Muscle layer of duodenum (tissue), 2 donors: ENCODE results near the gene LRIT2.

Experiments
- H3K27ac ChIP-seq: one replicate; pipeline ENCODE4 v1.7.0; 2013; ENCODE audit warnings: mild to moderate bottlenecking, low read length
- H3K27me3 ChIP-seq: one replicate; pipeline ENCODE4 v1.7.0; 2013; ENCODE audit warnings: low read depth, mild to moderate bottlenecking, control low read depth, low read length
- H3K36me3 ChIP-seq, 2 donors: one replicate each; pipeline ENCODE4 v1.7.0; 2013; ENCODE audit warnings: low read length in 2 of 2, control low read depth in 1 of 2, mild to moderate bottlenecking in 1 of 2; ENCODE audit not compliant: insufficient read depth in 2 of 2, control insufficient read depth in 1 of 2
- H3K4me1 ChIP-seq, 2 donors: one replicate each; pipeline ENCODE4 v1.7.0; 2013; ENCODE audit warnings: low read length in 2 of 2, mild to moderate bottlenecking in 2 of 2, control low read depth in 1 of 2, moderate library complexity in 1 of 2; ENCODE audit not compliant: insufficient read depth in 2 of 2, control insufficient read depth in 1 of 2
- H3K4me3 ChIP-seq, 2 donors: one replicate each; pipeline ENCODE4 v1.7.0; 2013; ENCODE audit warnings: low read length in 2 of 2, low read depth in 1 of 2, mild to moderate bottlenecking in 1 of 2
- H3K9me3 ChIP-seq, 2 donors: one replicate each; pipeline ENCODE4 v1.7.0; 2013; ENCODE audit warnings: low read length in 2 of 2, control low read depth in 1 of 2, mild to moderate bottlenecking in 1 of 2; ENCODE audit not compliant: control insufficient read depth in 1 of 2
- donor health status: healthy.

LRIT2 gene

GRCh38 chr10:84258034-84258695 lies 32.8 kb upstream of the LRIT2 start:
- Histone ChIP-seq H3K27me3 (no peaks in the 10 kb centered on the region), H3K4me1 (peaks cover 0 to 5% of the 10 kb centered on the region in 2 donors)

DNA sequence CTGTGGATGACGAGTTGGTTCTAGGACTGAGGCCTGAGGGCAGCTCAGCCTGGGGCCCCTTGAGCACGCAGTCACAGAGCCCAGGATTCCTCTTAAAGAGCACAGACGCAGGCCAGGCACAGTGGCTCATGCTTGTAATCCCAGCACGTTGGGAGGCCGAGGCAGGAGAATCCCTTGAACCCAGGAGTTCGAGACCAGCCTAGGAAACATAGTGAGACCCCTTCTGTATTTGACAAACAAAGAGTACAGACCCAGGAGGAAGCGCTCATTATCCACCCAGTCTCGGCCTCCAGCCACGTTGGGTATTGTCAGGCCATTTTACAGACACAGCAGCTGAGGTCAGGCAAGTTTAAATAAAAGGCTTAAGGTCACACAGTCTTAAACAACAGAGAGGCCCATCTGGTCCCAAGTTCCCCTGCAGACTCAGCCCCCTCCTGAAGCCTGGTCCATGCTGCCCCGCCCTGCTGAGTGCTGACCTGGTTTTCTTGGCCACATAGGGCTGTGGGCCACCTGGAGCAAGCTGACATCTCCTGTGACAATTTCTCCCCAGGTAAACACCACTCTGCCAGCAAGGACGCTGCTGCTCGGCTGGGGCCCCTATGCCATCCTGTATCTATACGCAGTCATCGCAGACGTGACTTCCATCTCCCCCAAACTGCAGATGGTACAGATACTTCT lies 32.1 kb upstream of the LRIT2 start:
- Histone ChIP-seq H3K9me3 (no peaks in the 10 kb centered on the region), H3K4me1 (peaks cover 0 to 5% of the 10 kb centered on the region in 2 donors), H3K27ac (no peak overlapping the region), H3K36me3 (no peaks in the 10 kb centered on the region), H3K27me3 (no peaks in the 10 kb centered on the region), H3K4me3 (peak overlapping the region in 1 of 2 donors; percentile 14)

More at GRCh38 chr10:84258034-84258695, 32.8 kb upstream of the LRIT2 start:
- Histone ChIP-seq H3K9me3 (no peaks in the 10 kb centered on the region), H3K36me3 (no peaks in the 10 kb centered on the region), H3K4me3 (no peak overlapping the region), H3K27ac (no peak overlapping the region)

DNA sequence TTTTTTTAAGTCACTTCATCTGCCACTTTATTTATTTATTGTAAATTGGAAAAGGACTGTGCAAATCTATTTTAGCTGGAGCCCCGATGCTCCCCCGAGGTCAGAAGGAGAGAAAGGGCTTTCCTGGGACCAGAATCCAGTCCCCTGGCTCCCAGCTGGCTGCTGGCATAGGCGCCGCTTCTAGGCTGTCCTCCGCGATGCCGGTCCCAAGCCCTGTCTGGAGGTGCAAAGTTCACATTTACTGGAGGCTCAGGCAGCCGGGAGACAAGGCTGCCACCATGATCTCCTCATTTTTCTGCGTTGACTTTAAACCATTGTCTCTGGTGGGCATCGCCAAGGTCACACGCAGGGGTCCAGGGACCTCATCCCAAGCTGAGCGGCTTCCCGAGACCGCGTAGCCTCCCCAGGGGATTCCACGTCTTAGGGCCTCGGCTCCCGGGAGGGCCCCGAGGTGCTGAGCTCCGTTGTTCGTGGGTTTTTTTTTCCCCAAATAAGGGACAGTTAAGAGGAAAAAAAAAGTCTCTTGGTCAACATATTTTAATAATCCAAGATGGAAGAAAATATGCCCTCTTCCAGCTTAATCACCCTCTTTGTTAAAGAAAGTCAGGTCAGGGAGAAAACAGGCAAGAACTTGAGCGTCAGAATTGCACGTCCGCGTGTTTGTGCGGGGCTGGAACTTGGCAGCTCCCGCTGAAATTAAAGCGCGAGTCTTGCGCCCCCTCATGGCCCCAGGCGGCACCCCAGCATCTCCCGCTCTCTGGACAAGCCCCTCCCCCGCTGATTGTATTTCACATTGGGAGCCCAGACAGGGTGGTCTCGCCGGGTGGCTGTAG lies 31.4 kb upstream of the LRIT2 start:
- Histone ChIP-seq H3K9me3 (no peaks in the 10 kb centered on the region), H3K4me3 (peak overlapping the region in 1 of 2 donors; percentile 14), H3K36me3 (no peaks in the 10 kb centered on the region), H3K27ac (no peak overlapping the region), H3K4me1 (peaks cover 0 to 5% of the 10 kb centered on the region in 2 donors), H3K27me3 (no peaks in the 10 kb centered on the region)

- Histone ChIP-seq H3K4me1 (peaks cover 0 to 5% of the 10 kb centered on the region in 2 donors), H3K36me3 (no peaks in the 10 kb centered on the region), H3K27me3 (no peaks in the 10 kb centered on the region), H3K9me3 (no peaks in the 10 kb centered on the region), H3K27ac (no peak overlapping the region), H3K4me3 (no peak overlapping the region)
These were observed 29.5 kb upstream of the LRIT2 start for GRCh38 chr10:84254552-84255478.

DNA sequence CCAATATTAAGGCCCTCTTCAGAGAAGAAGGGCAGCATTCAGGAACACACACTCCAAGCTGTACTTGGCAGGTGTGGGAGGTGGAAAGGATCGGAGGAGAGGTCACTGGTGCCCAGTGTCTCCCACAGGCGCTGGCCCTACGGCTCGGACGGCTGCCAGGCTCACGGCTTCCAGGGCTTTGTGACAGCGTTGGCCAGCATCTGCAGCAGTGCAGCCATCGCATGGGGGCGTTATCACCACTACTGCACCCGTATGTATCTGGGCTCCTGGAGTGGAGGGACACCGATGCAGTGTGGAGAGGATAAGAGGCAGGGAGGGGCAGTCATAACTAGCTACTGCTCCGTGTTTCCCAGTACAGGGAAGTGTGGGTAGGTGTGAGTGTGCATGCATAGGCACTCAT lies 23.4 kb upstream of the LRIT2 start:
- no peaks in the 10 kb centered on the region for H3K9me3 ChIP-seq
- H3K4me1 ChIP-seq: no peaks in the 10 kb centered on the region
- no peak overlapping the region for H3K27ac ChIP-seq
- no peak overlapping the region for H3K4me3 ChIP-seq
- H3K27me3 ChIP-seq: no peaks in the 10 kb centered on the region
- H3K36me3 ChIP-seq: no peaks in the 10 kb centered on the region

DNA sequence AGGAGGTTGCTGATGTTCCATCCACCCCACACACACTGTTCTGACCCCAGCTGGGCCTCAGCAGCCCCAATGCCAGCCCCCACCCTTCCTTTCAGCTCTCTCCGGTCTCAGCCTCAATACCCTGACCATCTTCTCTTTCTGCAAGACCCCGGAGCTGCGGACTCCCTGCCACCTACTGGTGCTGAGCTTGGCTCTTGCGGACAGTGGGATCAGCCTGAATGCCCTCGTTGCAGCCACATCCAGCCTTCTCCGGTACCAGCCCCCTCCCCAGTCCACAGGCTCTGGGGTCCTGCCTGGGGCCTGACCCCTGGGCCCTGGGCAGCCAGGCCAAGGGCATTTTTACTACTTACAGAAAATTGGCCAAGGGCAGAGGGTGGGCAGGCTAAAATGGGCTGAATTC lies 22.2 kb upstream of the LRIT2 start:
- Histone ChIP-seq H3K4me1 (no peaks in the 10 kb centered on the region), H3K4me3 (no peak overlapping the region), H3K27me3 (no peaks in the 10 kb centered on the region), H3K36me3 (no peaks in the 10 kb centered on the region), H3K27ac (no peak overlapping the region), H3K9me3 (no peaks in the 10 kb centered on the region)

DNA sequence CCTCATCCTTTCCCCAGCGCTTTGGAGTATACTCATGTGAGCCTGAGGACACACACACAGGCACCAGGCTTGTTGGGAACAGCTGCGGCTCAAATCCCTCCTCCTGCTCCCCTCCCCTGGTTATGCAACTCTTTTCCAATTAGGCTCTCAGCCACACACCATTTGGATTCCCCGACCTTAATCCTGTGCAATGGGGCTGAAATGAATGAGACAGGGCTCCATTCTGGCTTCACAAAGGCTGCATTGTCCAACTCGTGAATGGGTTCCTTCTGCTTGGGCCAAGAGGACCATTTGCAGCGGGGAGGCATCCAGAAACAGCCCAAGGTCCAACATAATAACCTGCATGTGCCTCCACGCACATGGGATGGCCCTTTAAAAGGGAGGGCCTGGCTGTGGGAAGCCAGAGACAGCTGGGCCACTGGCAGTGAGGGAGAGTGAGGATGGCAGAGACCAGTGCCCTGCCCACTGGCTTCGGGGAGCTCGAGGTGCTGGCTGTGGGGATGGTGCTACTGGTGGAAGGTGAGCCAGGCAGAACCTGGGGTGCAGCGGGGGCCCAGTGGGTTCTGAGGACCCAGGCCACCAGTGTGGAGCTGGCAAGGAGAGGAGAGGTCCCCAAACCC lies 19.4 kb upstream of the LRIT2 start, which contains the start of gene RGR:
TSS of gene RGR (plus strand) at position 403 of the 620 bp plus-strand sequence. CDS start at position 441, 38 bp downstream.
- Histone ChIP-seq H3K27ac (no peak within 1 kb of the TSS), H3K4me3 (no peak within 1 kb of the TSS)

GRCh38 chr10:84243759-84244158 lies 18.4 kb upstream of the LRIT2 start:
- H3K4me1 ChIP-seq: no peaks in the 10 kb centered on the region
- no peaks in the 10 kb centered on the region for H3K9me3 ChIP-seq
- no peak overlapping the region for H3K27ac ChIP-seq
- no peaks in the 10 kb centered on the region for H3K36me3 ChIP-seq
- H3K4me3 ChIP-seq: no peak overlapping the region
- peaks cover 4% of the 10 kb centered on the region for H3K27me3 ChIP-seq

More for the DNA sequence above, 19.4 kb upstream of the LRIT2 start, which contains the start of gene RGR:
- Histone ChIP-seq H3K9me3 (no peaks in the 10 kb centered on the region), H3K36me3 (no peaks in the 10 kb centered on the region), H3K4me1 (no peaks in the 10 kb centered on the region), H3K27me3 (peaks cover 4% of the 10 kb centered on the region)

DNA sequence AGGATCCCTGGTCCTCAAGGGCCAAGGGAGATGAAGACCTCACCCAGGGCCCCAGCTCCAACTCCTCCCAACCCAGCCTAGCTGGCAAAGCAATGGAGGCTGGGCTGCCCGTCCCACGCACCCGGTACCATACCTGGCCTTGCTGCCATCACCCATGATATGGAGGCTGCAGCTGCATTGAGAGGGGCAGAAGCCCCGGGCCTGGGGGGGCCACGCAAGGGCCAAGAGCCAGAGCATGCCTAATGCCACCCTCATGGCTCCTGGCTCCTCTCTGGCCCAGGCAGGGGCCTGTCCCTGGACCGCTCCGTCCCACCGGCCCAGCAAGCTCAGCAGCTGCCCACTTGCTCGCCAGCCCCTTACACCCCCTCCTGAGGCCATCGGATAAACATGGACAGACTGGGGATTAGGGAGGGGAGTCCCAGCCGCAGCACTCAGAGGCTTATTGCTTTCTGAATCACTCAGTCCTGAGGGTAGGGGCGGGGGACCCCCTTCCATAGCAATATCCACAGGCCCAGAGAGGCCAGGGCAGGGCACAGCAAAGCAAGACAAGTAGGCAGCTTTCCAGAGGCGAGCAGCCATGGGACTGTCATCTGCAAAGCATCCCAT lies 15.9 kb upstream of the LRIT2 start, which contains the start of gene LRIT1:
TSS of gene LRIT1 (minus strand) at position 362 of the 606 bp plus-strand sequence. CDS start at position 255, 107 bp downstream.
- no peaks in the 10 kb centered on the region for H3K4me1 ChIP-seq
- peaks cover 4% of the 10 kb centered on the region for H3K27me3 ChIP-seq
- H3K27ac ChIP-seq: no peak within 1 kb of the TSS
- H3K36me3 ChIP-seq: no peaks in the 10 kb centered on the region
- no peak within 1 kb of the TSS for H3K4me3 ChIP-seq
- H3K9me3 ChIP-seq: no peaks in the 10 kb centered on the region

DNA sequence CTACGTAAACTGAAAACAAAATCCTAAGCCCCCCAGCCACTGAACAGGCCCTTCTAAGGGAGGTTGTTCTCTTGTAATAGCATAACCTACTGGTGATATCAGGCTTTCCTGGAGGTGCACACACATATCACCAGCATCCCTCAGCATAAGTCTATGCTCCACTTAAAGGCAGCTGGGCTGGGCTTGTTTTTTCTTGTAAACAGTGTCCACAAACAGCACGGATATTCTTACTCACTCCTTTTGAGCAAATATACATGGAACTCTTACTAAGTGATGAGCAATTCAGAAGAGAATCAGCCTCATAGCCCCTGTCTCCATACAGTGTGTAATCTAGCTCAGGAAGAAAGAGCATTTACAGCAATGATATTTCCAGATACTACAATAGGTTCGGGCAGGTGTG lies 13.6 kb upstream of the LRIT2 start:
- Histone ChIP-seq H3K4me1 (no peaks in the 10 kb centered on the region), H3K36me3 (no peaks in the 10 kb centered on the region)

More for the DNA sequence above, 13.6 kb upstream of the LRIT2 start:
- Histone ChIP-seq H3K4me3 (no peak overlapping the region), H3K9me3 (no peaks in the 10 kb centered on the region), H3K27ac (no peak overlapping the region), H3K27me3 (peaks cover 4% of the 10 kb centered on the region)
